GM13977 (cell line): ENCODE results near the gene AMH.

ENCODE experiments used
- DNase-seq: peaks from one replicate; pipeline ENCODE4 v3.0.0; 2012; ENCODE audit warnings: low spot score
- in situ Hi-C: fragments of 300-500 bp; cut with MboI; formaldehyde crosslinking; loops from one replicate; pipeline ENCODE4 v1.12.0; 2022; ENCODE audit warnings: low sequenced_read_pairs, low pct_unique_long_range_greater_than_20kb, mixed read lengths, inconsistent platforms; ENCODE audit not compliant: unreplicated experiment
- TF ChIP-seq, protein P1 (sequence below): IDR thresholded peaks from 2 replicates; pipeline ENCODE4 v1.5.1; 2012; ENCODE audit warnings: mild to moderate bottlenecking, control low read depth; ENCODE audit not compliant: insufficient read depth; ENCODE audit errors: extremely low read depth, missing control alignments

Gene AMH

DNA sequence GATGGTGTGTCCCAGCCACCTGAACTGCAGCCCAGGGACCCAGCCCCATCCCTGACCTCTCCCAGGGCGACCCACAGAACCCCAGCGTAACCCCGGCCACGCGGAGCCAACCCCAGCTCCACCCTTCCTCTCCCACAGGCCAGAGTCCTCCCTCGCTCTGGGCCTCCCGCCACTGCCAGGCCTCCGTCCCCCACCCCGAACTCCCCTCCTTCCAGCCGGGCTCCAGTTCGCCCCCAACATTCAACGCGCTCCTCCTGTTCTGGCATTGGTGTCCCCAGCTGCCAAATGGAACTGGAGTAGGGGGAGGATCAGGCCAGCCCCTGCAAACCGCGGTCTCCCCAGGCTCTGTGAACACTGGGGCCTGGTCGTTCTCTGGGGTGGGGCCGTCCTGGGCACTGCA is 51.4 kb downstream of the AMH start:
- TF ChIP-seq, protein P1, sequence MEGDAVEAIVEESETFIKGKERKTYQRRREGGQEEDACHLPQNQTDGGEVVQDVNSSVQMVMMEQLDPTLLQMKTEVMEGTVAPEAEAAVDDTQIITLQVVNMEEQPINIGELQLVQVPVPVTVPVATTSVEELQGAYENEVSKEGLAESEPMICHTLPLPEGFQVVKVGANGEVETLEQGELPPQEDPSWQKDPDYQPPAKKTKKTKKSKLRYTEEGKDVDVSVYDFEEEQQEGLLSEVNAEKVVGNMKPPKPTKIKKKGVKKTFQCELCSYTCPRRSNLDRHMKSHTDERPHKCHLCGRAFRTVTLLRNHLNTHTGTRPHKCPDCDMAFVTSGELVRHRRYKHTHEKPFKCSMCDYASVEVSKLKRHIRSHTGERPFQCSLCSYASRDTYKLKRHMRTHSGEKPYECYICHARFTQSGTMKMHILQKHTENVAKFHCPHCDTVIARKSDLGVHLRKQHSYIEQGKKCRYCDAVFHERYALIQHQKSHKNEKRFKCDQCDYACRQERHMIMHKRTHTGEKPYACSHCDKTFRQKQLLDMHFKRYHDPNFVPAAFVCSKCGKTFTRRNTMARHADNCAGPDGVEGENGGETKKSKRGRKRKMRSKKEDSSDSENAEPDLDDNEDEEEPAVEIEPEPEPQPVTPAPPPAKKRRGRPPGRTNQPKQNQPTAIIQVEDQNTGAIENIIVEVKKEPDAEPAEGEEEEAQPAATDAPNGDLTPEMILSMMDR, result no peak
- no peak for DNase-seq
- in situ Hi-C loops, result no loop called here
